Measurements from ENCODE around the gene POLD1.

GRCh38 chr19:50447053-50447452 is 62.9 kb downstream of the POLD1 start:
- TF ChIP-seq EZH2phosphoT487 (IDR thresholded peaks at IDR 0.05; ENCODE audit: low read depth, severe bottlenecking, unreplicated experiment) = no peak
- no peak for TF ChIP-seq EZH2 (IDR thresholded peaks at IDR 0.05; ENCODE audit: borderline replicate concordance)

All from hepatocyte (in vitro differentiated cells).